ENCODE measurements around the gene CYP4F3.
"Not testable (repeated sequence)": the region's sequence is repeated elsewhere in the genome, so short reads cannot be mapped to it uniquely, and the experiment has no call there.

CYP4F3 gene

DNA sequence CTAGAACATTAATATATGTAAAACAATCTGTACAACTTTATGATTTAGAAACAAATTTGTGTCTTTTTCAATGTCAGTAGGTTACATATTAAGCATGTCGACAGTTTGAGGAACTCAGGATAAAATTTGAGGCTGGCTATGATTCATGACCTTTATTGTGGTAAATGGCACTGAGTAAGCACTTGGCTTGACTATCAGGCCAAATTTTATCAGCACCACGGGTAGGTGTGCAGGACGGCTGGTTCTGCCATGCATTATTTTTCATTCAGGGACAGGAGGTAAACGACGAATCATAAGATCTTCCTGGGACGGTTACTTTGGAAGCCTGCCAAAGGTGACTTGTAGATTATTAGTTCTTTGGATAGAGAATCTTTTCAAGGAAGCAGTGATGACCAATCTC is 45.6 kb upstream of the CYP4F3 start:
- no peaks in the 10 kb centered on the region for H3K36me3 ChIP-seq (ENCODE audit: control insufficient read depth in 1 of 2, insufficient read depth in 2 of 2, low read depth in 1 of 2, low read length in 2 of 2)
- no peak overlapping the region for H3K9ac ChIP-seq (ENCODE audit: low read length)
- no peaks in the 10 kb centered on the region for H3K9me3 ChIP-seq (ENCODE audit: control insufficient read depth, low read length)
- H3K23ac ChIP-seq (ENCODE audit: low read length in 2 of 2), result no peak overlapping the region
- no peak overlapping the region for H3K14ac ChIP-seq (ENCODE audit: low read length in 2 of 2)
- H3K27ac ChIP-seq (ENCODE audit: low read length, poor library complexity, severe bottlenecking), result no peak overlapping the region
- H3K79me1 ChIP-seq (replicated peaks; ENCODE audit: low read length, poor library complexity, severe bottlenecking), result no peaks in the 10 kb centered on the region
- no peak overlapping the region for H2BK12ac ChIP-seq (ENCODE audit: low read length in 2 of 2)
- no peak overlapping the region for H2BK120ac ChIP-seq (ENCODE audit: low read depth, low read length)
- no peak overlapping the region for H2AK5ac ChIP-seq (ENCODE audit: low read length, severe bottlenecking)
- H3K4ac ChIP-seq (ENCODE audit: low read depth in 1 of 2, low read length in 2 of 2), result no peak overlapping the region
- H3K4me2 ChIP-seq (ENCODE audit: low read length, poor library complexity, severe bottlenecking), result no peak overlapping the region
- no peak overlapping the region for H3K18ac ChIP-seq (ENCODE audit: low read depth in 1 of 2, low read length in 2 of 2)
- WGBS, result 54% methylated on average over 6 of the region's 6 CpGs
- H4K91ac ChIP-seq (ENCODE audit: low read length), result no peak overlapping the region
- H2BK15ac ChIP-seq (ENCODE audit: low read depth, poor library complexity, severe bottlenecking), result no peak overlapping the region
- H2BK5ac ChIP-seq (ENCODE audit: low read depth, low read length, poor library complexity, severe bottlenecking), result no peak overlapping the region
- H3K4me1 ChIP-seq (ENCODE audit: control insufficient read depth, insufficient read depth, low read depth, low read length), result no peaks in the 10 kb centered on the region
- no peak overlapping the region for H4K8ac ChIP-seq (ENCODE audit: low read length)
- H2AFZ ChIP-seq (ENCODE audit: low read depth, low read length), result no peak overlapping the region
- H3K4me3 ChIP-seq (ENCODE audit: insufficient read depth in 1 of 2, low read depth in 1 of 2, low read length in 2 of 2), result no peak overlapping the region
- no peak for DNase-seq
- peaks cover 0 to 1% of the 10 kb centered on the region in 2 experiments for H3K27me3 ChIP-seq (ENCODE audit: control insufficient read depth in 1 of 2, insufficient read depth in 1 of 2, low read length in 2 of 2)

DNA sequence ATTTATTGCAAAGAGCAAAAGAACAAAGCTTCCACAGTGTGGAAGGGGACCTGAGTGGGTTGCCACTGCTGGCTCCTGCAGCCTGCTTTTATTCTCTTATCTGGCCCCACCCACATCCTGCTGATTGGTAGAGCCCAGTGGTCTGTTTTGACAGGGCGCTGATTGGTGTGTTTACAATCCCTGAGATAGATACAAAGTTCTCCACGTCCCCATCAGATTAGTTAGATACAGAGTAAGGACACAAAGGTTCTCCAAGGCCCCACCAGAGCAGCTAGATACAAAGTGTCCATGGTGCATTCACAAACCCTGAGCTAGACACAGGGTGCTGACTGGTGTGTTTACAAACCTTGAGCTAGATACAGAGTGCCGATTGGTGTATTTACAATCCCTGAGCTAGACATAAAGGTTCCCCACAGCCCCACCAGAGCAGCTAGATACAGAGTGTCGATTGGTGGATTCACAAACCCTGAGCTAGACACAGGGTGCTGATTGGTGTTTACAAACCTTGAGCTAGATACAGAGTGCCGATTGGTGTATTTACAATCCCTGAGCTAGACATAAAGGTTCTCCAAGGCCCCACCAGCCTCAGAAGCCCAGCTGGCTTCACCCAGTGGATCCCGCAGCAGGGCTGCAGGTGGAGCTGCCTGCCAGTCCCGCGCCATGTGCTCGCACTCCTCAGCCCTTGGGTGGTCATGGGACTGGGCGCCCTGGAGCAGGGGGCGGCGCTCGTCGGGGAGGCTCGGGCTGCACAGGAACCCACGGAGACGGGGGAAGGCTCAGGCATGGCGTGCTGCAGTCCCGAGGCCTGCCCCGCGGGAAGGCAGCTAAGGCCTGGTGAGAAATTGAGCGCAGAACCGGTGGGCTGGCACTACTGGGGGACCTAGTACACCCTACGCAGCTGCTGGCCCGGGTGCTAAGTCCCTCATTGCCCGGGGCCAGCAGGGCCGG is 32.4 kb upstream of the CYP4F3 start:
- H3K4ac ChIP-seq (ENCODE audit: low read depth in 1 of 2, low read length in 2 of 2); H4K91ac ChIP-seq (ENCODE audit: low read length); H2BK120ac ChIP-seq (ENCODE audit: low read depth, low read length); H2BK15ac ChIP-seq (ENCODE audit: low read depth, poor library complexity, severe bottlenecking); H3K4me3 ChIP-seq (ENCODE audit: insufficient read depth in 1 of 2, low read depth in 1 of 2, low read length in 2 of 2); H3K27me3 ChIP-seq (ENCODE audit: control insufficient read depth in 1 of 2, insufficient read depth in 1 of 2, low read length in 2 of 2); H2AFZ ChIP-seq (ENCODE audit: low read depth, low read length); H2BK5ac ChIP-seq (ENCODE audit: low read depth, low read length, poor library complexity, severe bottlenecking); H3K27ac ChIP-seq (ENCODE audit: low read length, poor library complexity, severe bottlenecking); H3K36me3 ChIP-seq (ENCODE audit: control insufficient read depth in 1 of 2, insufficient read depth in 2 of 2, low read depth in 1 of 2, low read length in 2 of 2); H3K4me2 ChIP-seq (ENCODE audit: low read length, poor library complexity, severe bottlenecking); H3K14ac ChIP-seq (ENCODE audit: low read length in 2 of 2); H3K9me3 ChIP-seq (ENCODE audit: control insufficient read depth, low read length); H3K23ac ChIP-seq (ENCODE audit: low read length in 2 of 2); H2AK5ac ChIP-seq (ENCODE audit: low read length, severe bottlenecking); H4K8ac ChIP-seq (ENCODE audit: low read length); DNase-seq; H3K9ac ChIP-seq (ENCODE audit: low read length); H3K4me1 ChIP-seq (ENCODE audit: control insufficient read depth, insufficient read depth, low read depth, low read length); H3K18ac ChIP-seq (ENCODE audit: low read depth in 1 of 2, low read length in 2 of 2); H3K79me1 ChIP-seq (replicated peaks; ENCODE audit: low read length, poor library complexity, severe bottlenecking); H2BK12ac ChIP-seq (ENCODE audit: low read length in 2 of 2): not testable (repeated sequence)
- WGBS, result 87% methylated on average over 21 of the region's 27 CpGs

GRCh38 chr19:15609261-15609660 is 31.4 kb upstream of the CYP4F3 start:
- no peaks in the 10 kb centered on the region for H3K79me1 ChIP-seq (replicated peaks; ENCODE audit: low read length, poor library complexity, severe bottlenecking)
- no peak overlapping the region for H2BK5ac ChIP-seq (ENCODE audit: low read depth, low read length, poor library complexity, severe bottlenecking)
- no peak overlapping the region for H3K27ac ChIP-seq (ENCODE audit: low read length, poor library complexity, severe bottlenecking)
- no peak overlapping the region for H3K4me3 ChIP-seq (ENCODE audit: insufficient read depth in 1 of 2, low read depth in 1 of 2, low read length in 2 of 2)
- H2AK5ac ChIP-seq (ENCODE audit: low read length, severe bottlenecking), result no peak overlapping the region
- 41% methylated on average over 3 of the region's 8 CpGs for WGBS
- no peak overlapping the region for H4K91ac ChIP-seq (ENCODE audit: low read length)
- no peak overlapping the region for H3K14ac ChIP-seq (ENCODE audit: low read length in 2 of 2)
- no peaks in the 10 kb centered on the region for H3K36me3 ChIP-seq (ENCODE audit: control insufficient read depth in 1 of 2, insufficient read depth in 2 of 2, low read depth in 1 of 2, low read length in 2 of 2)
- H2AFZ ChIP-seq (ENCODE audit: low read depth, low read length), result no peak overlapping the region
- H3K23ac ChIP-seq (ENCODE audit: low read length in 2 of 2), result no peak overlapping the region
- H3K4me2 ChIP-seq (ENCODE audit: low read length, poor library complexity, severe bottlenecking), result no peak overlapping the region
- DNase-seq, result no peak
- no peak overlapping the region for H3K4ac ChIP-seq (ENCODE audit: low read depth in 1 of 2, low read length in 2 of 2)
- H3K18ac ChIP-seq (ENCODE audit: low read depth in 1 of 2, low read length in 2 of 2), result no peak overlapping the region
- peaks cover 0 to 11% of the 10 kb centered on the region in 2 experiments for H3K27me3 ChIP-seq (ENCODE audit: control insufficient read depth in 1 of 2, insufficient read depth in 1 of 2, low read length in 2 of 2)
- no peaks in the 10 kb centered on the region for H3K4me1 ChIP-seq (ENCODE audit: control insufficient read depth, insufficient read depth, low read depth, low read length)
- H2BK12ac ChIP-seq (ENCODE audit: low read length in 2 of 2), result no peak overlapping the region
- H2BK120ac ChIP-seq (ENCODE audit: low read depth, low read length), result no peak overlapping the region
- H3K9ac ChIP-seq (ENCODE audit: low read length), result no peak overlapping the region
- no peak overlapping the region for H4K8ac ChIP-seq (ENCODE audit: low read length)
- no peak overlapping the region for H2BK15ac ChIP-seq (ENCODE audit: low read depth, poor library complexity, severe bottlenecking)
- no peaks in the 10 kb centered on the region for H3K9me3 ChIP-seq (ENCODE audit: control insufficient read depth, low read length)

DNA sequence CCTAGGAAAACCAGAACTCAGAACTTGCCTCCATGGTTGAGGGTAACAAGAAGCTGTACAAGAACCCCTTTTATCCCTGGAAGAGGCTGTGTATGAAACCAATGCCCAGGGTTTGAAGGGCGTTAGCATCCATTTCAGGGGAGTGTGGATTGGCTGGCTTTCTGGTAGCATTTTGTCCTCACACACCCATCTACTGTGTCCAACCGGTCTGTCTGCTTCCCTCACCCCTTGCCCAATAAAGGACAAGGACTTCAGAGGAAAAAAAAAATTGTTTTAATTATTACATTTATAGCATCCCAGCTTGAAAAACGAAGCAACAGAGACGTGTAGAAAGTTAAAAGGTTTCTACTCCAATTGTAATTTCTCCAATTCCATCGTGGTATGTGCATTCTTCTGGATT is 28.4 kb upstream of the CYP4F3 start:
- no peak overlapping the region for H3K14ac ChIP-seq (ENCODE audit: low read length in 2 of 2)
- H3K9ac ChIP-seq (ENCODE audit: low read length), result no peak overlapping the region
- H3K4me2 ChIP-seq (ENCODE audit: low read length, poor library complexity, severe bottlenecking), result no peak overlapping the region
- H3K27me3 ChIP-seq (ENCODE audit: control insufficient read depth in 1 of 2, insufficient read depth in 1 of 2, low read length in 2 of 2), result peaks cover 0 to 22% of the 10 kb centered on the region in 2 experiments
- H3K79me1 ChIP-seq (replicated peaks; ENCODE audit: low read length, poor library complexity, severe bottlenecking), result no peaks in the 10 kb centered on the region
- no peak overlapping the region for H3K27ac ChIP-seq (ENCODE audit: low read length, poor library complexity, severe bottlenecking)
- H3K23ac ChIP-seq (ENCODE audit: low read length in 2 of 2), result no peak overlapping the region
- DNase-seq, result no peak
- H2BK120ac ChIP-seq (ENCODE audit: low read depth, low read length), result no peak overlapping the region
- H2BK12ac ChIP-seq (ENCODE audit: low read length in 2 of 2), result no peak overlapping the region
- H3K9me3 ChIP-seq (ENCODE audit: control insufficient read depth, low read length), result no peaks in the 10 kb centered on the region
- no peak overlapping the region for H4K91ac ChIP-seq (ENCODE audit: low read length)
- H3K4me1 ChIP-seq (ENCODE audit: control insufficient read depth, insufficient read depth, low read depth, low read length), result no peaks in the 10 kb centered on the region
- WGBS, result 4% methylated on average over 3 of the region's 5 CpGs
- H3K18ac ChIP-seq (ENCODE audit: low read depth in 1 of 2, low read length in 2 of 2), result no peak overlapping the region
- H3K4me3 ChIP-seq (ENCODE audit: insufficient read depth in 1 of 2, low read depth in 1 of 2, low read length in 2 of 2), result no peak overlapping the region
- no peaks in the 10 kb centered on the region for H3K36me3 ChIP-seq (ENCODE audit: control insufficient read depth in 1 of 2, insufficient read depth in 2 of 2, low read depth in 1 of 2, low read length in 2 of 2)
- no peak overlapping the region for H2AK5ac ChIP-seq (ENCODE audit: low read length, severe bottlenecking)
- no peak overlapping the region for H4K8ac ChIP-seq (ENCODE audit: low read length)
- H3K4ac ChIP-seq (ENCODE audit: low read depth in 1 of 2, low read length in 2 of 2), result no peak overlapping the region
- H2BK5ac ChIP-seq (ENCODE audit: low read depth, low read length, poor library complexity, severe bottlenecking), result no peak overlapping the region
- H2AFZ ChIP-seq (ENCODE audit: low read depth, low read length), result no peak overlapping the region
- no peak overlapping the region for H2BK15ac ChIP-seq (ENCODE audit: low read depth, poor library complexity, severe bottlenecking)
